DMS114 treated with DMSO at 0.1 percent for 48 hours (cell line): ENCODE measurements around the gene COL23A1.
"Not testable (repeated sequence)": the region's sequence is repeated elsewhere in the genome, so short reads cannot be mapped to it uniquely, and the experiment has no call there.

Experiments
- DNase-seq: peaks from one replicate; lab custom pipeline; 2025; ENCODE audit not compliant: unreplicated experiment; lab: John Stamatoyannopoulos, UW

COL23A1 gene

GRCh38 chr5:178328826-178329730, 261.1 kb downstream of the COL23A1 start:
- DNase-seq, result no peak

GRCh38 chr5:178327931-178328711, 262.1 kb downstream of the COL23A1 start:
- no peak for DNase-seq

- DNase-seq, result no peak
Observed at GRCh38 chr5:178327446-178327845, 262.7 kb downstream of the COL23A1 start.

GRCh38 chr5:178326374-178326715, 263.8 kb downstream of the COL23A1 start:
- no peak for DNase-seq

GRCh38 chr5:178325679-178326373, 264.4 kb downstream of the COL23A1 start:
- no peak for DNase-seq

GRCh38 chr5:178325311-178325678, 264.9 kb downstream of the COL23A1 start:
- DNase-seq, result no peak

- DNase-seq, result no peak
Observed at GRCh38 chr5:178324481-178325310, 265.5 kb downstream of the COL23A1 start.

GRCh38 chr5:178323961-178324360, 266.2 kb downstream of the COL23A1 start:
- no peak for DNase-seq

- no peak for DNase-seq
Observed at GRCh38 chr5:178323541-178323865, 266.7 kb downstream of the COL23A1 start.

GRCh38 chr5:178322736-178323540, 267.3 kb downstream of the COL23A1 start:
- DNase-seq, result no peak

GRCh38 chr5:178320281-178320855, 269.8 kb downstream of the COL23A1 start:
- DNase-seq, result no peak

- no peak for DNase-seq
Observed at GRCh38 chr5:178319541-178320041, 270.6 kb downstream of the COL23A1 start.

- DNase-seq, result no peak
Observed at GRCh38 chr5:178318893-178319292, 271.3 kb downstream of the COL23A1 start.

GRCh38 chr5:178318382-178318781, 271.8 kb downstream of the COL23A1 start:
- DNase-seq, result no peak

- DNase-seq, result not testable (repeated sequence)
Observed at GRCh38 chr5:178317727-178318126, 272.5 kb downstream of the COL23A1 start.

- no peak for DNase-seq
Observed at GRCh38 chr5:178314961-178315820, 275.0 kb downstream of the COL23A1 start.

GRCh38 chr5:178314061-178314660, 276.0 kb downstream of the COL23A1 start:
- no peak for DNase-seq

- DNase-seq, result no peak
Observed at GRCh38 chr5:178313316-178313715, 276.9 kb downstream of the COL23A1 start.
